ENCODE data around the gene LCN6.

Gene LCN6

GRCh38 chr9:136743639-136744211, 4.6 kb downstream of the LCN6 start:
- no peak for DNase-seq (ENCODE audit: low read depth)

- DNase-seq (ENCODE audit: low read depth): no peak
These were observed 5.5 kb downstream of the LCN6 start, which contains the start of gene LCN10 for GRCh38 chr9:136742591-136743391. TSS of gene LCN10 (minus strand) at chr9:136742940. CDS start at chr9:136742903, 37 bp downstream.

GRCh38 chr9:136741883-136742571, 6.3 kb downstream of the LCN6 start:
- no peak for DNase-seq (ENCODE audit: low read depth)

GRCh38 chr9:136740971-136741882, 7.1 kb downstream of the LCN6 start:
- no peak for DNase-seq (ENCODE audit: low read depth)

GRCh38 chr9:136740491-136740890, 7.8 kb downstream of the LCN6 start:
- DNase-seq (ENCODE audit: low read depth): no peak

- DNase-seq (ENCODE audit: low read depth): no peak
These were observed 8.3 kb downstream of the LCN6 start for GRCh38 chr9:136740069-136740468.

GRCh38 chr9:136739509-136739908, 8.8 kb downstream of the LCN6 start:
- DNase-seq (ENCODE audit: low read depth): no peak

- DNase-seq (ENCODE audit: low read depth): no peak
These were observed 9.4 kb downstream of the LCN6 start for GRCh38 chr9:136738960-136739359.

- DNase-seq (ENCODE audit: low read depth): no peak
These were observed 12.4 kb downstream of the LCN6 start for GRCh38 chr9:136735812-136736480.

- no peak for DNase-seq (ENCODE audit: low read depth)
These were observed 13.4 kb downstream of the LCN6 start for GRCh38 chr9:136734837-136735496.

GRCh38 chr9:136733611-136734010, 14.7 kb downstream of the LCN6 start:
- no peak for DNase-seq (ENCODE audit: low read depth)

- DNase-seq (ENCODE audit: low read depth): no peak
These were observed 15.7 kb downstream of the LCN6 start for GRCh38 chr9:136732444-136733178.

GRCh38 chr9:136729926-136730325, 18.4 kb downstream of the LCN6 start:
- DNase-seq (ENCODE audit: low read depth): no peak

GRCh38 chr9:136729144-136729543, 19.2 kb downstream of the LCN6 start:
- DNase-seq (ENCODE audit: low read depth): no peak

GRCh38 chr9:136728548-136729123, 19.7 kb downstream of the LCN6 start:
- no peak for DNase-seq (ENCODE audit: low read depth)

- DNase-seq (ENCODE audit: low read depth): peak; percentile 76
These were observed 20.2 kb downstream of the LCN6 start for GRCh38 chr9:136728080-136728547.

- no peak for DNase-seq (ENCODE audit: low read depth)
These were observed 21.6 kb downstream of the LCN6 start for GRCh38 chr9:136726631-136727191.

- DNase-seq (ENCODE audit: low read depth): no peak
These were observed 22.2 kb downstream of the LCN6 start for GRCh38 chr9:136726118-136726517.

- DNase-seq (ENCODE audit: low read depth): no peak
These were observed 22.7 kb downstream of the LCN6 start for GRCh38 chr9:136725612-136726011.
